Hepatocyte (in vitro differentiated cells): ENCODE measurements around the gene TSPAN9.

Experiments
- EZH2 ChIP-seq: fragments of 200-600 bp; sonication (generic); IDR thresholded peaks from 2 replicates; pipeline ENCODE4 v1.6.1; 2016; ENCODE audit warnings: antibody characterized with exemption, mild to moderate bottlenecking, borderline replicate concordance
- EZH2phosphoT487 ChIP-seq: fragments of 200-600 bp; sonication (generic); IDR thresholded peaks from one replicate; pipeline ENCODE4 v1.6.1; 2018; ENCODE audit warnings: antibody characterized with exemption, mild to moderate bottlenecking, low read depth, moderate library complexity; ENCODE audit not compliant: unreplicated experiment, severe bottlenecking
- TF ChIP-seq, protein P1 (sequence below): fragments of 200-600 bp; sonication (generic); IDR thresholded peaks from 2 replicates; pipeline ENCODE4 v1.5.1; 2016; ENCODE audit warnings: antibody characterized with exemption, mild to moderate bottlenecking; ENCODE audit not compliant: poor library complexity

DNA sequence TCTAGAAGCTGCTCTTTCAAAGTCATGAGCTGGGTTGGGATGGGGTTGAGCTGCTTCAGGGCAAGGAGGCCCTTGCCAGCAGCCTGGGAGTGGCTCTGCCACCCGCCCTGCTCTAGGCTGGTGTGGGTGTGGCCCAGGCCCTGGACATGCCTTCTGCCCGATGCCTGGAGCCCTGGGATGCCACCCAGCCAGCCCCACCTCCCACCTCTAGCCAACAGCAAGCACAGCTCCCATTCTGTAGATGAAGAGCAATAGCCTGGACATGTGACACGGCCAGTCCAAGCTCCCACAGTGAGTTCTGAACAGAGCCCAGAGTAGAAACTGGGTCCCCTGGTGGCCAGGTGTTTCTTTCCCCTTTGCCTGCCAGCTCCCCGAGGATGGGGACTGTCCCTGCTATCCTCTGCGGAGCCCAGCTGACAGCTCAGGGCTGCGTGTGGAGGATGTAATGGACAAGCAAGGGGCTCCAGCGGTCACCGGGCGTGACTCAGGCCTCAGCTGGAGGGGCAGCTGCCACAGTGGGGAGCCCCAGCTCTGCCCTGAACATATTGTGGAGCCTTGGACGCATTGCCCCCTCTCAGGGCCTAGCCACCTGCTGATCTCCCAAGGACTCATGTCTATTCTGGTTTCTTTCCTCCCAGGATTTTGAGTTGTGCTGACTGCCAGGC is 165.2 kb downstream of the TSPAN9 start:
- TF ChIP-seq EZH2phosphoT487 (no peak), EZH2 (no peak)
- TF ChIP-seq, protein P1, sequence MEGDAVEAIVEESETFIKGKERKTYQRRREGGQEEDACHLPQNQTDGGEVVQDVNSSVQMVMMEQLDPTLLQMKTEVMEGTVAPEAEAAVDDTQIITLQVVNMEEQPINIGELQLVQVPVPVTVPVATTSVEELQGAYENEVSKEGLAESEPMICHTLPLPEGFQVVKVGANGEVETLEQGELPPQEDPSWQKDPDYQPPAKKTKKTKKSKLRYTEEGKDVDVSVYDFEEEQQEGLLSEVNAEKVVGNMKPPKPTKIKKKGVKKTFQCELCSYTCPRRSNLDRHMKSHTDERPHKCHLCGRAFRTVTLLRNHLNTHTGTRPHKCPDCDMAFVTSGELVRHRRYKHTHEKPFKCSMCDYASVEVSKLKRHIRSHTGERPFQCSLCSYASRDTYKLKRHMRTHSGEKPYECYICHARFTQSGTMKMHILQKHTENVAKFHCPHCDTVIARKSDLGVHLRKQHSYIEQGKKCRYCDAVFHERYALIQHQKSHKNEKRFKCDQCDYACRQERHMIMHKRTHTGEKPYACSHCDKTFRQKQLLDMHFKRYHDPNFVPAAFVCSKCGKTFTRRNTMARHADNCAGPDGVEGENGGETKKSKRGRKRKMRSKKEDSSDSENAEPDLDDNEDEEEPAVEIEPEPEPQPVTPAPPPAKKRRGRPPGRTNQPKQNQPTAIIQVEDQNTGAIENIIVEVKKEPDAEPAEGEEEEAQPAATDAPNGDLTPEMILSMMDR: no peak
